ENCODE results near the gene SEPTIN3. TPM values are rescaled to one million over a fixed set of nuclear protein-coding genes. Genes with fewer than 3 reads are reported as not detected.

The SEPTIN3 gene
- total and polyA plus RNA-seq, 8 donors = 0.99 to 2.0 (median 1.5) TPM

GRCh38 chr22:41949297-41949965, 19.8 kb upstream of the SEPTIN3 start:
- intact Hi-C loops (cut with DNase I) = loop anchor here in 1 of 2 donors (10.0 kb wide), 1 partner anchor 125 kb away; no protein-coding TSS in a partner anchor

GRCh38 chr22:41951898-41952474, 17.3 kb upstream of the SEPTIN3 start, which contains the start of gene SMIM45:
SMIM45 (plus strand) TSS chr22:41952150.
- no peak within 1 kb of the TSS for H3K4me3 ChIP-seq
- peaks cover 0 to 4% of the 10 kb centered on the region in 2 donors for H3K4me1 ChIP-seq
- DNase-seq (no peak), ATAC-seq (no peak)
- H3K27me3 ChIP-seq = no peaks in the 10 kb centered on the region
- H3K36me3 ChIP-seq = no peaks in the 10 kb centered on the region
- intact Hi-C loops (cut with DNase I) = no loop called here
- no peaks in the 10 kb centered on the region for H3K9me3 ChIP-seq
- no peak within 1 kb of the TSS for H3K27ac ChIP-seq
- TF ChIP-seq, protein P1, sequence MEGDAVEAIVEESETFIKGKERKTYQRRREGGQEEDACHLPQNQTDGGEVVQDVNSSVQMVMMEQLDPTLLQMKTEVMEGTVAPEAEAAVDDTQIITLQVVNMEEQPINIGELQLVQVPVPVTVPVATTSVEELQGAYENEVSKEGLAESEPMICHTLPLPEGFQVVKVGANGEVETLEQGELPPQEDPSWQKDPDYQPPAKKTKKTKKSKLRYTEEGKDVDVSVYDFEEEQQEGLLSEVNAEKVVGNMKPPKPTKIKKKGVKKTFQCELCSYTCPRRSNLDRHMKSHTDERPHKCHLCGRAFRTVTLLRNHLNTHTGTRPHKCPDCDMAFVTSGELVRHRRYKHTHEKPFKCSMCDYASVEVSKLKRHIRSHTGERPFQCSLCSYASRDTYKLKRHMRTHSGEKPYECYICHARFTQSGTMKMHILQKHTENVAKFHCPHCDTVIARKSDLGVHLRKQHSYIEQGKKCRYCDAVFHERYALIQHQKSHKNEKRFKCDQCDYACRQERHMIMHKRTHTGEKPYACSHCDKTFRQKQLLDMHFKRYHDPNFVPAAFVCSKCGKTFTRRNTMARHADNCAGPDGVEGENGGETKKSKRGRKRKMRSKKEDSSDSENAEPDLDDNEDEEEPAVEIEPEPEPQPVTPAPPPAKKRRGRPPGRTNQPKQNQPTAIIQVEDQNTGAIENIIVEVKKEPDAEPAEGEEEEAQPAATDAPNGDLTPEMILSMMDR (IDR thresholded peaks at IDR 0.05) = no peak

More at GRCh38 chr22:41949297-41949965, 19.8 kb upstream of the SEPTIN3 start:
- DNase-seq (no peak), ATAC-seq (no peak)
- H3K4me3 ChIP-seq = no peak overlapping the region
- H3K9me3 ChIP-seq = no peaks in the 10 kb centered on the region
- H3K4me1 ChIP-seq = peaks cover 0 to 17% of the 10 kb centered on the region in 2 donors
- no peaks in the 10 kb centered on the region for H3K27me3 ChIP-seq
- TF ChIP-seq, protein P1 (IDR thresholded peaks at IDR 0.05) = no peak
- H3K27ac ChIP-seq = no peak overlapping the region
- H3K36me3 ChIP-seq = no peaks in the 10 kb centered on the region

GRCh38 chr22:41952713-41953112, 16.5 kb upstream of the SEPTIN3 start:
- DNase-seq = no peak
- H3K4me3 ChIP-seq = no peak overlapping the region
- peaks cover 0 to under 1% of the 10 kb centered on the region in 2 donors for H3K27me3 ChIP-seq
- no peak for ATAC-seq
- intact Hi-C loops (cut with DNase I) = no loop called here
- no peaks in the 10 kb centered on the region for H3K36me3 ChIP-seq
- H3K27ac ChIP-seq = no peak overlapping the region
- H3K4me1 ChIP-seq = peaks cover 0 to 5% of the 10 kb centered on the region in 2 donors
- TF ChIP-seq, protein P1 (IDR thresholded peaks at IDR 0.05) = no peak
- H3K9me3 ChIP-seq = no peaks in the 10 kb centered on the region

DNA sequence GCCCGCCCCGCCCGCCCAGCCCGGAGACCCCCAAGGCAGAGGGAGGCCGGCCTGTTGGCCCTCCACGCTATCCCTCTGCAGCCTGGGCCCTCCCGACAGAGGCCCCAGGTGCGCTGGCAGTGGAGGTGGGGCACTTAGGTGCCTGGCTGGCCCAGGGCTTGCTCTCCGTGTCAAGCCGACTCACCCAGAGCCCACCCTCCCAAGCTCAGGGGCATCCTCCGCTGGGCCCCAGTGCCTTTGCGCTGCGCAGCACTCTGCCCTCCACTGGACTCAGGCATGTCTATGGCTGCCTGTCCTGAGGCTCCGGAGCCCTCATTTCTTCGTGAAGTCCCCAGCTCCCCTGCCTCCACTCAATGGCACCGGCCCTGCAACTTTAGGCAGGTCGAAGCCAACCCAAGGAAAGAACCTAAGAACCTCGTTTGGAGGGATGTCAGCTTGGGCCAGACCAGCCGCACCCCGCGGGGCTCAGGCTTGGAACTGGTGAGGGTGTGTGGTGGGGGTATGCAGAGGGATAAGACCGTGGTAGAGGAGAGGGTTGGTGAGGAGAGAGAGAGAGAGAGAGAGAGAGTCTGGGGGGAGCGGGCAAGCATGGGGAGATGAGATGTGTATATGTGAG, 11.2 kb upstream of the SEPTIN3 start:
- no peak overlapping the region for H3K27ac ChIP-seq
- H3K9me3 ChIP-seq = no peaks in the 10 kb centered on the region
- intact Hi-C loops (cut with DNase I) = no loop called here
- H3K4me3 ChIP-seq = no peak overlapping the region
- ATAC-seq = peak; percentile 28
- no peak for DNase-seq
- TF ChIP-seq, protein P1 (IDR thresholded peaks at IDR 0.05) = peak; percentile 7 to 11
- no peaks in the 10 kb centered on the region for H3K36me3 ChIP-seq
- peaks cover 0 to 9% of the 10 kb centered on the region in 2 donors for H3K4me1 ChIP-seq
- H3K27me3 ChIP-seq = peaks cover 0 to 9% of the 10 kb centered on the region in 2 donors

All from left lung (tissue), 10 donors.